ENCODE results near the gene SV2B. TPM values are rescaled to one million over a fixed set of nuclear protein-coding genes. Genes with fewer than 3 reads are reported as not detected.

The SV2B gene
- total and polyA plus RNA-seq, 3 donors from 2014 or later: 1.6 to 1.7 (median 1.7) TPM

- WGBS, 2 donors: 48 to 67% methylated on average over 9 of the region's 9 CpGs
These were observed 16.3 kb downstream of the SV2B start for GRCh38 chr15:91116113-91117067.

GRCh38 chr15:91117375-91117774 lies 17.3 kb downstream of the SV2B start:
- no peaks in the 10 kb centered on the region for H3K27me3 ChIP-seq
- no peaks in the 10 kb centered on the region for H3K36me3 ChIP-seq (ENCODE audit: low read depth, missing control alignments)
- no peak for TF ChIP-seq POLR2A (IDR thresholded peaks at IDR 0.05)
- TF ChIP-seq CTCF (IDR thresholded peaks at IDR 0.05): no peak
- H3K27ac ChIP-seq: no peak overlapping the region
- WGBS, 2 donors: 88 to 95% methylated on average over 1 of the region's 1 CpG
- intact Hi-C loops (cut with DNase I; ENCODE audit: low total_unique reads): no loop called here
- H3K9me3 ChIP-seq: no peaks in the 10 kb centered on the region
- DNase-seq: no peak
- no peaks in the 10 kb centered on the region for H3K4me1 ChIP-seq
- no peak overlapping the region for H3K4me3 ChIP-seq

More at GRCh38 chr15:91116113-91117067, 16.3 kb downstream of the SV2B start:
- intact Hi-C loops (cut with DNase I; ENCODE audit: low total_unique reads): no loop called here
- peak; percentile 37 for DNase-seq
- no peaks in the 10 kb centered on the region for H3K27me3 ChIP-seq
- no peak overlapping the region for H3K4me3 ChIP-seq
- no peak overlapping the region for H3K27ac ChIP-seq
- H3K9me3 ChIP-seq: no peaks in the 10 kb centered on the region
- no peaks in the 10 kb centered on the region for H3K36me3 ChIP-seq (ENCODE audit: low read depth, missing control alignments)
- TF ChIP-seq POLR2A (IDR thresholded peaks at IDR 0.05) (no peak), CTCF (IDR thresholded peaks at IDR 0.05) (no peak)
- H3K4me1 ChIP-seq: no peaks in the 10 kb centered on the region

- Histone ChIP-seq H3K4me1 (no peaks in the 10 kb centered on the region), H3K4me3 (no peak overlapping the region), H3K9me3 (no peaks in the 10 kb centered on the region), H3K27ac (no peak overlapping the region), H3K27me3 (no peaks in the 10 kb centered on the region), H3K36me3 (ENCODE audit: low read depth, missing control alignments) (no peaks in the 10 kb centered on the region)
- intact Hi-C loops (cut with DNase I; ENCODE audit: low total_unique reads): no loop called here
- no peak for DNase-seq
- no peak for TF ChIP-seq CTCF (IDR thresholded peaks at IDR 0.05)
- TF ChIP-seq POLR2A (IDR thresholded peaks at IDR 0.05): no peak
- WGBS, 2 donors: 67 to 70% methylated on average over 12 of the region's 12 CpGs
These were observed 18.9 kb downstream of the SV2B start for GRCh38 chr15:91118817-91119590.

GRCh38 chr15:91122296-91122695 lies 22.2 kb downstream of the SV2B start:
- Histone ChIP-seq H3K9me3 (no peaks in the 10 kb centered on the region), H3K27ac (no peak overlapping the region), H3K27me3 (no peaks in the 10 kb centered on the region), H3K4me3 (no peak overlapping the region), H3K4me1 (no peaks in the 10 kb centered on the region), H3K36me3 (ENCODE audit: low read depth, missing control alignments) (no peaks in the 10 kb centered on the region)
- WGBS, 2 donors: 58 to 77% methylated on average over 1 of the region's 1 CpG
- TF ChIP-seq POLR2A (IDR thresholded peaks at IDR 0.05): no peak
- no peak for TF ChIP-seq CTCF (IDR thresholded peaks at IDR 0.05)
- DNase-seq: no peak
- intact Hi-C loops (cut with DNase I; ENCODE audit: low total_unique reads): no loop called here

All from testis (tissue), 3 donors.